GM21447 (cell line): ENCODE data around the gene AGPAT4.
"Not testable (repeated sequence)": the region's sequence is repeated elsewhere in the genome, so short reads cannot be mapped to it uniquely, and the experiment has no call there.

Experiments
- ATAC-seq: cut with Tn5 transposase; IDR thresholded peaks from one replicate; pipeline ENCODE4 v1.9.1; 2021; ENCODE audit not compliant: unreplicated experiment

AGPAT4 gene

DNA sequence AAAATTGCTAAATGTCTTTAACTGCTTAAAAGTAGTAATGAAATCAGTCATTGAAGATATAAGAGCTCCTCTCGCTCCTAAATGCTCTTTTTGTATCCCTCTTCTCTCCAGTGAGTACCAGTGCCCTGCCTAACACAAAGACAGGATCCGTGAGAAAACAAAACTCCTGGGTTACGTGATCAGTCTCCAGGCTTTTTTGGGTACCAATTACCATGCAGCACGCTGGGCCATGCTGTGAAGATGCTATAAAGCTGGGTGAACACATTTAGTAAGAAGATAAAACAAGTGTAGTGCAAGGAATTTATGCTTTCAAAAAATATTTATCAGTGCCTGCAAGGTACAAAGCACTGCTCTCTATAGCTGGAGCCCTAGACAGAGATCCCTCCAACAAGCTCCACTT, 66.7 kb downstream of the AGPAT4 start:
- ATAC-seq, result no peak

DNA sequence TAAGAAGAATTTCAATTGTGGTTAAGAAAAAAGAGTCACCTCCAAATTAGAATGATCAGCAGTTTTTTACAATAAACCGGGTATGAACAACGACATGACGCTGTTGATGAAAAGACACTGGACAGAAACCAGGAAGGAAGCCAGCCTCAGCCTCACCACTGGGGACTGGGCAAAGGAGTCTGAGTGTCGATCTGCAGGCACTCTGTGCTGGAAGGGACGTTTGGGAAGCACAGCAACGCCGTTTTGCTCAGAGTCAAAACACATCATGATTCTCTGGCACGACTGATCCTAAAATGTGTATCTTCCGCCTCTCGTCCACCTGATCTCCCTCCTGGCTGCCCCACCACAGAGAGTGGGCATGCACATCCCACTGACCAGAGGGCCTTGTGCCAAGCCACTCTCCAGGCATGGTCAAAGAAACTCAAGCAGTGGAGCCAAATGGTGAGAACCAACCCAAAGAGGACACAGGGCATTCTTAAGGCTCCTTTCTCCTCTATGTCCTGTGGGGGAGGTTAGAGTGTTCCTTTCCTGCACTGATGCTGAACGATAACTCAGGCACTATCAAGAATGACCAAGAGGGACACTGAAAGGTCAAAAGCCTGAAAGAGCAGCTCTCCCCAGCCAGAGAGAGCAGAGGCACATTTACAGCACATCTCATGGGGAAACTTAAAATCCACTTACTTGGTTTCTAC, 68.8 kb downstream of the AGPAT4 start:
- ATAC-seq, result no peak

DNA sequence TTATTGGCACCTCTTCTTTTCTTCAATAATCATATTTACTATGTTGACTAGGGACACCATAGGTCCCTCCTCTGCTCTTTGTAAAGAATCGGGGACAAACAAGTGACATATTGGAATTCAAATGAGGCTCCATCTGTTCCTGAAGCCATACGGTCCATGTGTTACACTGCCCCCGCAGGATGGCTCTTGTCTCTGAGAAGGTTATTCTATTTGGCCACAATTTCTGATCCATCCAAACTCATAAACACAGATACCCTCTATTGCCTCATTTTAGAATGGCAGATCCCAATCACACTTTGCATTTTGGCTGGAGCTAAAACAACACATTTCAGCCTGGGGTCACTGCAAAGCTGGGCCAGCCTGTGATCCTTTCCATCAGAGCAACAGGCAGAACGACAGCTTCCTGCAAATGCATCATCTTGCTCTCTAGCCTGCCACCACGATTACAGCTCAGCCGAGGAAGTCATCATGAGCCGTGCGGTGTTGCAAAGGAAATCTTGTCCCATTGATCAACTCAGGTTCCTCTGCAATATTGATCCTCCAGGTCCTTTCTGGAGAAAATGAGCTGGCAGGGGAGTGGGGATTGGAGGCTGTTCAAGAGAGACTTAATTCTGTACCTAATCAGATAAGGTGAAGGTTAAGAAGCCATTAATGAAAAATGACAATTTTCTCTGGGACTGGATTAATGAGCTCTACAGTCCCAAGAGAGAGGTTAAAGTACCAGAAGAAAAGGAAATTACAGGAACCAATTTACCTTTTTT, 73.1 kb downstream of the AGPAT4 start:
- no peak for ATAC-seq

DNA sequence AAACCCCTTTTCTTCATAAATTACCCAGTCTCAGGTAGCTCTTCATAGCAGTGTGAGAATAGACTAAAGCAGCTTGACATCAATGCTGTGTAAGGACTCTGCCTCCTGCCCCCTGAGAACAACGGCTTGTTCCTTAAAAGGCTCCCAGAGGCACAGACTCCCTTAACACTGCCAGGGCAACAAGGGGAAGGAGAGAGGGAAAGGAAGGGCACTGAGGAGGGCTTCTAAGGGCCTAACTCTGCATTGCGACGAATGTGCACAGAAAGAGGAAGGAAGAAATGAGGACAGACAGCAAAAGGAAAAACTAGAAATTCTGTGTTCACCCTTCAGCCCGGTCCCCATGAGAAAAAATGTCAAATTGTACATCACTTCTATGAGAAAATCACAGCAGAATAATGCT, 74.0 kb downstream of the AGPAT4 start:
- ATAC-seq, result no peak

DNA sequence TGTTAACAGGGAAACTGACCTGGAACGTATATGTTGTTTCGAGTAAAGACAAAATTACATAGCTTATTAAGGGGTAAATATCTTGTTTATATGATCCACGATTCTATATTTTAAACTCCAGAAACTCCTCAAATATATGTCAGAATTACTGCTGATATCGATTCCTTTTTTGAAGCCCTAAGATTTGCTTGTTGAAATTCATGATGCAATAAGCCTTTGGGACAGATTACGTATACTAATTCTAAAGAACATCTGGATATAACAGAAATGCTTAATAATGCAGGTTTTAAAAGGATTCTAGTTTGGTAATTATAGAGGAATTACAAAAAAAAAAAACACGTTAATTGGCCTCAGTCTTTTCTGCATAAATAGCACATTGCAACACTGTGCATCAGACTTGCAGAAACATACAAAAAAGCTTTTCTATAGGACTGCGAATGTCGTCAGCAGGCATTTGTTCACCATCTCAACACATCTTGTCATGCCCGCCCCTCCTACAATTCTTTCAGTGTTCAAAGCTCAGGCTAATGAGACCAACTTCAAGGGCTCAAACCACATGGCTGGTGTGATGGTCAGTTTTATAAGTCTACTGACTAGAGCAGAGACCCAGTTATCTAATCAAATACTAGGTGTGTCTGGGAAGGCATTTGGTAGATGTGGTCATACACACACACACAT, 74.9 kb downstream of the AGPAT4 start:
- no peak for ATAC-seq

DNA sequence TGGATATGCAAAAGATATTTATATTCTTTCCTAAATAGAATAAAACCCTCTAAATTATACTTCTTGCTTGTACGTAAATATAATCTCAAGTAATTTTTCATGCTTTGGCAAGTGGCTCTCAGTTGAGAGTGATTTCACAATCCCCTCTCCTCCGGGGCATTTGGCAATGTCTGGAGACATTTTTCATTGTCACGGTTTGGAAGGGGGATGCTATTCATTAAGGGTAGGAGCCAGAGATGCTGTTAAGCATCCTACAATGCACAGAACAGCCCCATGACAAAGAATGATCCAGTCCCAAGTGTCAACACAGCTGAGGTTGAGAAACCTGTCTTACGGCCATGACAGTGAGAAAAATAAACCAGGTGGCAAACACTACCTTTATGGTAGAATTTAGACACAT, 75.7 kb downstream of the AGPAT4 start:
- ATAC-seq, result no peak

DNA sequence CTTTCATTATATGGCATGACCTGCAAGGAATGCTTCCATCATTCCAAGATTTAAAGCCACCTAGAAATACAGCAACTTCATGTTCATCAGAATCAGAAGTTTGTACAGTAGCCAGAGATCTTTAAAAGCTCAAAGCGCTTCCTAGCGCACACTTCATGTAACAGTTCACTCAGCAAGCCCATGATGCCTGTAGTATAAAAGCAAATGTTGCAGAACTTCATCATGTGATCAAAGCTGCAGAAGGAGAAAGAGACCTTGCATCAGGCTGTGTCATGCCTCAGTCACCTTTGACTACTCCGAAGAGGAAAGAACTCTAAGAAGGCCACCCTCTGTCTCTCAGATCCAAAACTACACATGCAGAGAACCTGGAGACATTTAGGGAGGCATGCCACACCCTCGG, 78.5 kb downstream of the AGPAT4 start:
- ATAC-seq, result no peak

DNA sequence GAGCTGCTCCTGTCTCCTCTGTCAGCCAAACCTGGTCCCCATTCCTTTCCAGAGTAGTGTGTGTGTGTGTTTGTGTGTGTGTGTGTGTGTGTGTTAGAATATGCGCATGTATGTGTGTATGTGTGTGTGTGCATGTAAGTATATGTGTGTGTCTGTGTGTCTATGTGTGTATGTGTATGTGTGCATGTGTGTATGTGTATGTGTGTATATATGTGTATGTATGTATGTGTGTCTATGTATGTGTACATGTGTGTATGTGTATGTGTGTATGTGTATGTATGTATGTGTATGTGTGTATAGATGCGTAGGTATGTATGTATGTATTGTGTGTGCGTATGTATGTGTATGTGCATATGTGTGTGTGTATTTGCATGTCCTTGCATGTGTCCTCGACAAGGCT, 79.5 kb downstream of the AGPAT4 start:
- ATAC-seq, result no peak

DNA sequence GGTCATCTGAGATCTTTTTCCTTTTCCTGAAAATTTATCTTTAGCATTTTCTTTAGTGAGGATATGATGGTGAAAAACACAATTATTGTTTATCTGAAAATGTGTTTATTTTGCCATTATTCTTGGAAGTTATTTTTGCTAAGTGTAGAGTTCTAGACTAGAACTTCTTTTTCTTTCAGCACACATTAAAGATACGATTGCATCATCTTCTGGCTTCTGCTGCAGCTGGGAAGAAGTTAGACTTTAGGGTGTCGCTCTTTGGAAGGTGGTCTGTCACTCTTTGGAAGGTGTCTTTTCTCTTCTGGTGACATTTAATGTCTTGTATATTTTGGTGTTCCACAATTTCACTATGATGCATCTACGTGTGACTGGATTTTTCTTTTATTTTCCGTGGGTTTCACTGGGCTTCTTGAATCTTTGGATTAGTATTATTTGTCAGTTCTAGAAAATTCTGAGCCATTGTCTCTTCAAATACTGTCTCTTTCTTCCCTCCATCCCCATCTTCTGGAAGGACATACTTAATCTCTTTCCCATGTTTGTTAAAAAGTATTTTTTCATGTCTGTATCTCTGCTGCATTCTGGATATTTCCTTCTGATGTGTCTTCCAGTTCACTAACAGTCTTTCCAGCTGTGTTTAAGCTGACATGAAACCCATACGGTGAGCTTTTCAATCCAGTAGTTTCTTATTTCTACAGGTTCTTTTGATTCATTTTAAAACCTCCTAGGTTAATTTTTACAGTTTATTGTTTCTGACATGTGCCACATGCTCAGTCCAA, 81.0 kb downstream of the AGPAT4 start:
- ATAC-seq, result no peak

DNA sequence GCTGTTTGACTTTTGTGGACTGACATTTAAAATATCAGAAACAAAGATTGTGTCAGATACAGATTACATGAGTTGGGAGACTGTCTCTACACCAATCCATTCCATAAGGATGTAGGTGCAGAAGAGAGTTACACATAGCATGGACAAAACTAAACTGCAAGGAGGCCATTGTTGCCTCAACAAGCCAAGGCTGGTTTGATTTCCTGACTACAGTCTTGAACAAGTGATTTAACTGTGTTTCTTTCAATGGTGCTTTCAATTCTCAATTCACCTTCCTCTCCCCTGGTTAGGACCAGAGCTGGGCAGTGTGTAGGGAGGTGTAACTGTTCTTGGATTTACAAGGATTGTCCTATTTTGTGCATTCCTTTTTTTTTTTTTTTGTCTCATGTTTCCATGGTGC, 82.2 kb downstream of the AGPAT4 start:
- ATAC-seq, result no peak

DNA sequence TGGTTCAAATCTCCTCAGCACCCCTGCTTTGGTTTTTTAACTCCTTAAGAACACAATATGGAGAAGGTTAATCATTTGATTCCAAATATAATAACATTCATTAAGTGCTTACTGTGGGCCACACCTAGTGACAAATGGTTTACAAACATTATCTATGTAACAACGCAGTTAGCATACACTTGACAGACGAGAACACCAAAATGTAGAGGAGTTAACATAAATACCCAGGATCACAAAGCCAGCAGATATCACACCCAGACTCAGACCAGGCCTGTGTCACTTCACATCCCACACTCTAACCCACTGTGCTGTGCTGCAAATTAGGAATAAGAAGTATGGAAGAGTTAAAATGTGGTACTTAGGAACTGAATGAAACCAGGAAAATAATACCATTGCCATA, 82.9 kb downstream of the AGPAT4 start:
- ATAC-seq, result no peak

DNA sequence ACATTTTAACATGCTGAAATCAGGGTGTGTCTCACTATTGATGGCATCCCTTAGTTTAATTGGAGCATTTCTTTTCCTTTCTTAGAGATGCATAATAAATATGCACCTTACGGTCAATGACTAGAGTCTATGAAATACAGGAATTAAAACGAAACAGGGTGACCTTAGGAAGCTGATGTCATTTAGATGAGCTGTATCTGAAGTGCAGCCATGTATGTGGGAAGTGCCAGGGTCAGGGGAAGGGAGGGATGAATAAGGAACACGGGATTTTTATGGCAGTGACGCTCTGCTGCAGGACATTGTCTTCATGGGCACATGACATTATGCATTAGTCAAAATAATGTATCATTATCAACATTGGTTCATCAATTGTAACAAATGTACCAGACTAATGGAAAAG, 84.0 kb downstream of the AGPAT4 start:
- no peak for ATAC-seq

DNA sequence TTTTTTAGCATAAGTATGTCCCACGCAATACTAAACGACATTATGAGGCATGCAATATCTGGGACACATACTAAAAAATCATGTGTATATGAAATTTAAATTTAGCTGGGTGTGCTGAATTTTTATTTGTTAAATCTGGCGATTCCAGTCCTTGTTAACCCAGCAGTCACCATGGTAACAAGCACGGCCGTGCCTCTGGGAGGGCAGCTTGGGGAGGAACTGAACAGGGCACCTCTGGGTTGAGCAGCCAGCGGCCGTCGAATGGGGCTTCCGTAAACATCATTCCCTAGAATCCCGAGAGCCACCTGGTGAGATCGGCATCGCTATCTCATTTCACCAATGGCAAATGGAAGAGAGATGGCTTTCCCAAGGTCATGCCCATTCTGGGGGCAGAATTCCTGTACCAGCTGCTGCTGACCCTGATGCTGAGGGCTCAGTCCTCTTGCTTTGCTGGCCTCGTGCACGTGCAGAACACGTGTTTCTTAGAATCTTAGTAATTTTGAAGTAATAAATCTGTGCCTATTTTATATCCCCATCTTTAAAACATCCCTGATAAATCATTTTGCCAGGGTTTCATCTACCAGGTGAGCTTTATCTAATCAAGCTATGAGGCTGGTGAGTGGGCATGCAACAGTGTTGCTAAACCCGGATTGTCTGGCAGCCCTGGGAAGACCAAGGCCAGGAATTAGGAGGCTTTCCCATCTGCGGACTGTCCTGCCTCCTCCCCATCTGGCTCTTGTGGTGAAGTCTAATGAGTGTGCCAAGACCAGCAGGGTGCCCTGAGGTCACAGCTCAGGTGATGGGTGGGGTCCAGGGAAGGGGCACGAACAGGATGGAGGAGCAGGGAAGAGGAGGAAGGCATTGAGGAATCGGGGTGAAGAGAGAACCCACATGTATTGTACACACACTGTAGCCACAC, 85.1 kb downstream of the AGPAT4 start:
- ATAC-seq, result no peak

DNA sequence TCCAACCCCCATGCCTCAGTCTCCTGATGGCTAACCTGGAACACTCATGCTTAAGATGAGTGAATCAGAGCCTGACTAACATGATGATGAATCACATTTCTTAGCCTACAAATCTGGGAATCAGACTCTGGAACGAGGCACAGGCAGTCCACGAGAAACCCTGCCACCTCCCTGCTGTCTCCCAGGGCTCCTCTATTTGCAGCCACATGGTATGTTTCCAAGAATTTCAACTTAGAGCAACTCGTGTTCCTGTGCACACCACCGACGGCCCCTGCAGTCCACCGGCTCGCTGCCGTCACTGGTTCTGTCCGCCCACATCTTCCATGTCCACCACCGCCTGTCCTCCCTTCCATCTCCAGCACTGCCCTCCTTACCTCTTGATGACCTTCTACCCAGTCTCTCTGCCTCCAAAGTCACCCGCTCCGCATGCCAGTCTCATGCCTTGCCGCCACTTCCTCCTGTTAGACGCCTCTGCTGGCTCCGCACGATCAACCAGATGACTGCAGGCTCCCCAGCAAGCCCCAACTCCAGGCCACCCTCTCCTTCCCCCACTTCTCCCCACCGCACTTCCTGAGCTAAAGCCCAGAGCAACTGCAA, 87.6 kb downstream of the AGPAT4 start:
- ATAC-seq, result no peak

DNA sequence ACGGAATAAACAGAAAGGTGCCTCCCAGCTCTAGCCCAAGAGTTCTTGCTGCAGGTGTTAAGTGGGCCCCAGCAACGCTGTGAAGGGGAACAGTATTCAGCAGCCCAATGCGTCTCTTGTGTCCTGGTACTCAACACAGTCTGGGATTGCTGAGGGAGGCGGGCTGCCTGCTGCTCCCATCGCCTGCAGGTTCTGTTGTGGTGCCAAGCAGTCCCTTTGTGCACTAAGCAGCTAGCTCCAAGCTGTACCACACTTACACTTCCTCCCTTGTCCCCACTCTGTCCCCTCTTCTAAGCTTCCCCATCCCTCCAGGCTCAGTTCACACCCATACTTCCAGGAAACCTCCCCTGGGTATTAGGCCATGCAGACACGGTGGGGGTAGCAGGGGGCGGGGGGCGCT, 92.7 kb downstream of the AGPAT4 start:
- ATAC-seq, result no peak

DNA sequence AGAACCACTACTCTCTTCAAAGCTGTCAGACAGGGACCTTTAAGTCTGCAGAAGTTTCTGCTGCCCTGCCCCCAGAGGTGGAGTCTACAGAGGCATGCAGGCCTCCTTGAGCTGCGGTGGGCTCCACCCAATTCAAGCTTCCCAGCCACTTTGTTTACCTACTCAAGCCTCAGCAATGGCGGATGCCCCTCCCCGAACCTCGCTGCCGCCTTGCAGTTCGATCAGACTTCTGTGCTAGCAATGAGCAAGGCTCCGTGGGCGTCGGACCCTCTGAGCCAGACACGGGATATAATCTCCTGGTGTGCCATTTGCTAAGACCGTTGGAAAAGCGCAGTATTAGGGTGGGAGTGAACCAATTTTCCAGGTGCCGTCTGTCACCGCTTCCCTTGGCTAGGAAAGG, 95.7 kb downstream of the AGPAT4 start:
- ATAC-seq, result not testable (repeated sequence)

DNA sequence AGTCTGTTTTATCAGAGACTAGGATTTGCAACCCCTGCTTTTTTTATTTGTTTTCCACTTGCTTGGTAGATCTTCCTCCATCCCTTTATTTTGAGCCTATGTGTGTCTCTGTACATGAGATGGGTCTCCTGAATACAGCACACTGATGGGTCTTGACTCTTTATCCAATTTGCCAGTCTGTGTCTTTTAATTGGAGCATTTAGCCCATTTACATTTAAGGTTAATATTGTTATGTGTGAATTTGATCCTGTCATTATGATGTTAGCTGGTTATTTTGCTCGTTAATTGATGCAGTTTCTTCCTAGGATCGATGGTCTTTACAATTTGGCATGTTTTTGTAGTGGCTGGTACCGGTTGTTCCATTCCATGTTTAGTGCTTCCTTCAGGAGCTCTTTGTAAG, 97.4 kb downstream of the AGPAT4 start:
- ATAC-seq, result not testable (repeated sequence)

DNA sequence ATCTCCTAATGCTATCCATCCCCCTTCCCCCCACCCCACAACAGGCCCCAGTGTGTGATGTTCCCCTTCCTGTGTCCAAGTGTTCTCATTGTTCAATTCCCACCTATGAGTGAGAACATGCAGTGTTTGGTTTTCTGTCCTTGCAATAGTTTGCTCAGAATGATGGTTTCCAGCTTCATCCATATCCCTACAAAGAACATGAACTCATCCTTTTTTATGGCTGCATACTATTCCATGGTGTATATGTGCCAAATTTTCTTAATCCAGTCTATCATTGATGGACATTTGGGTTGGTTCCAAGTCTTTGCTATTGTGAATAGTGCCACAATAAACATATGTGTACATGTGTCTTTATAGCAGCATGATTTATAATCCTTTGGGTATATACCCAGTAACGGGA, 101.1 kb downstream of the AGPAT4 start:
- ATAC-seq, result not testable (repeated sequence)

DNA sequence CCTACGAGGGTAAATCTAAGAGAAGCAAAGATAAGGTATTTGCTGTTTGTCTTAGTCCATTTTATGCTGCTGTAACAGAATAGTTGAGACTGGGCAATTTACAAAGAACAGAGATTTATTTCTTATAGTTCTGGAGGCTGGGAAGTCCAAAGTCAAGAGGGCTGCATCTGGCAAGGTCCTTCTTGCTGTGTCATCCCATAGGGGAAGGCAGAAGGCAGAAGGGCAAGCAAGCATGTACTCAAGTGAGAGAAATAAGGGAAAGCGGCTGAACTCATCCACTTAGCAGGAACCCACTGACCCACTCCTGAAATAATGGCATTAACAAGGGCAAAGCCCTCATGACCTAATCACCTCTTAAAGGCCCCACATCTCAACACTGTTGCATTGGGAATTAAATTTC, 102.7 kb downstream of the AGPAT4 start:
- no peak for ATAC-seq

DNA sequence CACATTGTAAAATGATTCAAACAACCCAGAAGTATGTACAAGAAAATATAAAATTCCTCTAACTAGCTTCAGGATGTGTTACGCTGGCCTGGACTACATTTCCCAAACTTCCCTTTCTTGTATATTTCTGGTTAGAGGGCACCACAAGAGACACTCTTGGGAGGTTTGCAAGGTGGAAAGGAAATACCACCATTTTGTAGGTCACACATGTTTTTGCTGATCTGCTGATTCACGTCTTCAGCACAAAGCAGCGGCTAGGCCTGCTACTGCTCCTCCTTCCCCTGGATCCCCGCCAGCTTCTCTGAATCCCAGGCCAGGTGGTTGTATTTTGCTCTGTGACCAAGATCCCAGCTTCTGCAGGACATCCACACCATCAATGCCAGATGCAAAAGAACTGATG, 104.2 kb downstream of the AGPAT4 start:
- ATAC-seq, result no peak
